ENCODE results near the gene RTN1.

DNA sequence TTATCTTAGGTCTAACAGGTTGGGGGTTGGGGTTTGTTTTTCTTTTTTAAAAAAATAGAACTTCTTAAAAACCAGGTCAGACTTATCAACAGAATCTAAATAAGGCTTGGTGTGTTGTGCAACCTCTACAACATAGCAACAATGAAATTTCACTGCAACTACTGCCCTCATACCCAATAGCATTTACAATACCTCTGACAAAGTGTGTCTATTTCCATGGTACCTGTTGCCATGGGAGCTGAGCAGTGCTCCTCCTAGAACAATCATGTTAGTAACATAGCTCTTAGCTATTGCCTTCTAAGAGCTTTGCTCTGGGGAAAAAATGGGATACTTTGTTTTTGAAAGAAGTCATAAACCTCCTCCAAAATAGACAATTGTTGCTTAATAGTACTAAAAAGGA lies 190.7 kb downstream of the RTN1 start:
- TF ChIP-seq, protein P1, sequence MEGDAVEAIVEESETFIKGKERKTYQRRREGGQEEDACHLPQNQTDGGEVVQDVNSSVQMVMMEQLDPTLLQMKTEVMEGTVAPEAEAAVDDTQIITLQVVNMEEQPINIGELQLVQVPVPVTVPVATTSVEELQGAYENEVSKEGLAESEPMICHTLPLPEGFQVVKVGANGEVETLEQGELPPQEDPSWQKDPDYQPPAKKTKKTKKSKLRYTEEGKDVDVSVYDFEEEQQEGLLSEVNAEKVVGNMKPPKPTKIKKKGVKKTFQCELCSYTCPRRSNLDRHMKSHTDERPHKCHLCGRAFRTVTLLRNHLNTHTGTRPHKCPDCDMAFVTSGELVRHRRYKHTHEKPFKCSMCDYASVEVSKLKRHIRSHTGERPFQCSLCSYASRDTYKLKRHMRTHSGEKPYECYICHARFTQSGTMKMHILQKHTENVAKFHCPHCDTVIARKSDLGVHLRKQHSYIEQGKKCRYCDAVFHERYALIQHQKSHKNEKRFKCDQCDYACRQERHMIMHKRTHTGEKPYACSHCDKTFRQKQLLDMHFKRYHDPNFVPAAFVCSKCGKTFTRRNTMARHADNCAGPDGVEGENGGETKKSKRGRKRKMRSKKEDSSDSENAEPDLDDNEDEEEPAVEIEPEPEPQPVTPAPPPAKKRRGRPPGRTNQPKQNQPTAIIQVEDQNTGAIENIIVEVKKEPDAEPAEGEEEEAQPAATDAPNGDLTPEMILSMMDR (IDR thresholded peaks at IDR 0.05): no peak
- TF ChIP-seq EP300 (IDR thresholded peaks at IDR 0.05): no peak
